ENCODE results near the gene ADGRB2. TPM values are rescaled to one million over a fixed set of nuclear protein-coding genes. Genes with fewer than 3 reads are reported as not detected.

ADGRB2 gene
- total RNA-seq, 1 donor = 5.8 TPM

GRCh38 chr1:31807273-31808048, 43.3 kb upstream of the ADGRB2 start:
- Histone ChIP-seq H3K27ac (ENCODE audit: low read depth, low read length) (no peak overlapping the region), H3K4me3 (ENCODE audit: insufficient read depth, low read length) (no peak overlapping the region), H3K79me2 (ENCODE audit: insufficient read depth, low read length) (no peaks in the 10 kb centered on the region), H2AFZ (ENCODE audit: low read length) (no peak overlapping the region), H3K4me2 (ENCODE audit: insufficient read depth, low read length) (no peak overlapping the region), H3K9me3 (ENCODE audit: low read depth, low read length) (no peaks in the 10 kb centered on the region), H3K27me3 (ENCODE audit: insufficient read depth, low read length) (no peaks in the 10 kb centered on the region), H3K36me3 (ENCODE audit: insufficient read depth, low read length) (no peaks in the 10 kb centered on the region), H3K4me1 (ENCODE audit: insufficient read depth, low read length) (peaks cover 6% of the 10 kb centered on the region), H4K20me1 (ENCODE audit: insufficient read depth, low read length) (no peaks in the 10 kb centered on the region)
- TF ChIP-seq CTCF (IDR thresholded peaks at IDR 0.05; ENCODE audit: extremely low read depth, low read depth, low read length) = no peak
- DNase-seq (ENCODE audit: insufficient read length, low spot score, missing footprints) = no peak

GRCh38 chr1:31805318-31805717, 41.2 kb upstream of the ADGRB2 start:
- no peak overlapping the region for H2AFZ ChIP-seq (ENCODE audit: low read length)
- DNase-seq (ENCODE audit: insufficient read length, low spot score, missing footprints) = no peak
- no peaks in the 10 kb centered on the region for H3K79me2 ChIP-seq (ENCODE audit: insufficient read depth, low read length)
- TF ChIP-seq CTCF (IDR thresholded peaks at IDR 0.05; ENCODE audit: extremely low read depth, low read depth, low read length) = no peak
- no peaks in the 10 kb centered on the region for H3K9me3 ChIP-seq (ENCODE audit: low read depth, low read length)
- no peak overlapping the region for H3K4me2 ChIP-seq (ENCODE audit: insufficient read depth, low read length)
- no peak overlapping the region for H3K4me3 ChIP-seq (ENCODE audit: insufficient read depth, low read length)
- no peaks in the 10 kb centered on the region for H3K27me3 ChIP-seq (ENCODE audit: insufficient read depth, low read length)
- H3K36me3 ChIP-seq (ENCODE audit: insufficient read depth, low read length) = no peaks in the 10 kb centered on the region
- H3K27ac ChIP-seq (ENCODE audit: low read depth, low read length) = no peak overlapping the region
- H3K4me1 ChIP-seq (ENCODE audit: insufficient read depth, low read length) = peaks cover 11% of the 10 kb centered on the region
- no peaks in the 10 kb centered on the region for H4K20me1 ChIP-seq (ENCODE audit: insufficient read depth, low read length)

GRCh38 chr1:31804098-31804497, 40.0 kb upstream of the ADGRB2 start:
- Histone ChIP-seq H3K4me2 (ENCODE audit: insufficient read depth, low read length) (no peak overlapping the region), H3K27me3 (ENCODE audit: insufficient read depth, low read length) (no peaks in the 10 kb centered on the region), H3K36me3 (ENCODE audit: insufficient read depth, low read length) (no peaks in the 10 kb centered on the region), H3K4me1 (ENCODE audit: insufficient read depth, low read length) (peaks cover 20% of the 10 kb centered on the region), H3K27ac (ENCODE audit: low read depth, low read length) (no peak overlapping the region), H2AFZ (ENCODE audit: low read length) (no peak overlapping the region), H3K4me3 (ENCODE audit: insufficient read depth, low read length) (no peak overlapping the region), H4K20me1 (ENCODE audit: insufficient read depth, low read length) (no peaks in the 10 kb centered on the region), H3K9me3 (ENCODE audit: low read depth, low read length) (no peaks in the 10 kb centered on the region), H3K79me2 (ENCODE audit: insufficient read depth, low read length) (no peaks in the 10 kb centered on the region)
- TF ChIP-seq CTCF (IDR thresholded peaks at IDR 0.05; ENCODE audit: extremely low read depth, low read depth, low read length) = no peak
- DNase-seq (ENCODE audit: insufficient read length, low spot score, missing footprints) = peak; percentile 44

- Histone ChIP-seq H3K27ac (ENCODE audit: low read depth, low read length) (no peak overlapping the region), H3K9me3 (ENCODE audit: low read depth, low read length) (no peaks in the 10 kb centered on the region), H3K4me1 (ENCODE audit: insufficient read depth, low read length) (peaks cover 23% of the 10 kb centered on the region), H3K4me3 (ENCODE audit: insufficient read depth, low read length) (no peak overlapping the region), H2AFZ (ENCODE audit: low read length) (peak overlapping the region; percentile 79), H3K4me2 (ENCODE audit: insufficient read depth, low read length) (no peak overlapping the region), H3K79me2 (ENCODE audit: insufficient read depth, low read length) (no peaks in the 10 kb centered on the region), H3K27me3 (ENCODE audit: insufficient read depth, low read length) (no peaks in the 10 kb centered on the region), H4K20me1 (ENCODE audit: insufficient read depth, low read length) (no peaks in the 10 kb centered on the region), H3K36me3 (ENCODE audit: insufficient read depth, low read length) (no peaks in the 10 kb centered on the region)
- no peak for DNase-seq (ENCODE audit: insufficient read length, low spot score, missing footprints)
- TF ChIP-seq CTCF (IDR thresholded peaks at IDR 0.05; ENCODE audit: extremely low read depth, low read depth, low read length) = no peak
These were observed 39.5 kb upstream of the ADGRB2 start for GRCh38 chr1:31803610-31804009.

All from osteoblast (primary cell).